ENCODE results near the gene CLDN5. TPM values are rescaled to one million over a fixed set of nuclear protein-coding genes. Genes with fewer than 3 reads are reported as not detected.
"Not testable (repeated sequence)": the region's sequence is repeated elsewhere in the genome, so short reads cannot be mapped to it uniquely, and the experiment has no call there.

CLDN5 gene
- total RNA-seq, 8 experiments from 2014 or later, result 0.11 to 3.4 (median 0.31) TPM; not detected in 1

DNA sequence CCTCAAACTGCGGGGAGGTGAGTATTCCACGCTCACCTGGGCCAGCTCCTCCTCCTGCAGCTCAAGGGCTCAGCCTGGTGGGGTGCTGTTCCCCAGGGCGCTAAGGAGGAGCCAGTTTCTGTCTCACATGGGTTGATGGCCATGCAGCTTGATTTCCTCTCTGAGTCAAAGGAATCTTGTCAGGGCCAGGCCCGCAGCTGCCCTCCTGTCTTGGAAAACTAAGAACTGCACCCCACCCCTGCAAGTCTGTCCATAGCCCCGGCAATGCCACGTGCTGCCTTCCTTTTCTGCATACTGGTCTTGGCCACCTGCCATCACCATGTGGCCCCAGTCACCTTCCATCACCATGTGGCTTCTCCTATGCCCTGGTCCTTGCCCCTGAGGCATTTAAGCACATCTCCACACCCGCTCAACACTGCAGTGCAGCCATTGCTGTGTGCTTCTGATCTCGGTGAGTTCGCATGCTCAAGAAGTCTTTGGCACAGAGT, 35.2 kb upstream of the CLDN5 start:
- Histone ChIP-seq H3K27ac (no peak overlapping the region), H3K4me3 (no peak overlapping the region), H3K4me1 (replicated peaks in 1 of 2) (no peaks in the 10 kb centered on the region)
- WGBS, 10 experiments, result 48 to 94% (median 75%) methylated on average over 1 to 8 of the region's 9 CpGs; no CpG with 5 or more reads in 2 of the 10 experiments
- in situ Hi-C loops (cut with MboI; ENCODE audit: low pct_unique_long_range_greater_than_20kb in 2 of 9, low sequenced_read_pairs in 9 of 9, unreplicated experiment in 9 of 9), result no loop called here
- peak in 3 of 8 experiments; percentile 55 to 83 (median 70) for ATAC-seq (replicated peaks in 6 of 8)

- Histone ChIP-seq H3K4me3 (no peak overlapping the region), H3K4me1 (replicated peaks in 1 of 2) (no peaks in the 10 kb centered on the region), H3K27ac (no peak overlapping the region)
- WGBS, 10 experiments, result 55 to 100% (median 88%) methylated on average over 3 to 9 of the region's 10 CpGs; no CpG with 5 or more reads in 1 of the 10 experiments
- in situ Hi-C loops (cut with MboI; ENCODE audit: low pct_unique_long_range_greater_than_20kb in 2 of 9, low sequenced_read_pairs in 9 of 9, unreplicated experiment in 9 of 9), result no loop called here
- ATAC-seq (replicated peaks in 6 of 8), result no peak
Observed at GRCh38 chr22:19556963-19557545, 32.8 kb upstream of the CLDN5 start.

GRCh38 chr22:19555651-19556050, 31.4 kb upstream of the CLDN5 start:
- no peak overlapping the region for H3K4me3 ChIP-seq
- no peak for ATAC-seq (replicated peaks in 6 of 8)
- WGBS, 10 experiments, result 60 to 100% (median 80%) methylated on average over 1 of the region's 6 CpGs; no CpG with 5 or more reads in 6 of the 10 experiments
- H3K27ac ChIP-seq, result no peak overlapping the region
- in situ Hi-C loops (cut with MboI; ENCODE audit: low pct_unique_long_range_greater_than_20kb in 2 of 9, low sequenced_read_pairs in 9 of 9, unreplicated experiment in 9 of 9), result no loop called here
- H3K4me1 ChIP-seq (replicated peaks in 1 of 2), result no peaks in the 10 kb centered on the region

GRCh38 chr22:19554834-19555404, 30.7 kb upstream of the CLDN5 start:
- no peaks in the 10 kb centered on the region for H3K4me1 ChIP-seq (replicated peaks in 1 of 2)
- ATAC-seq (replicated peaks in 6 of 8), result peak in 4 of 8 experiments; percentile 32 to 93 (median 72)
- 18 to 100% (median 80%) methylated on average over 1 to 8 of the region's 12 CpGs; no CpG with 5 or more reads in 3 of the 10 experiments for WGBS, 10 experiments
- no peak overlapping the region for H3K27ac ChIP-seq
- in situ Hi-C loops (cut with MboI; ENCODE audit: low pct_unique_long_range_greater_than_20kb in 2 of 9, low sequenced_read_pairs in 9 of 9, unreplicated experiment in 9 of 9), result no loop called here
- no peak overlapping the region for H3K4me3 ChIP-seq

- Histone ChIP-seq H3K27ac (no peak overlapping the region), H3K4me1 (replicated peaks in 1 of 2) (no peaks in the 10 kb centered on the region), H3K4me3 (no peak overlapping the region)
- no peak for ATAC-seq (replicated peaks in 6 of 8)
- 50 to 100% (median 89%) methylated on average over 1 of the region's 2 CpGs; no CpG with 5 or more reads in 1 of the 10 experiments for WGBS, 10 experiments
- in situ Hi-C loops (cut with MboI; ENCODE audit: low pct_unique_long_range_greater_than_20kb in 2 of 9, low sequenced_read_pairs in 9 of 9, unreplicated experiment in 9 of 9), result no loop called here
Observed at GRCh38 chr22:19553201-19553600, 29.0 kb upstream of the CLDN5 start.

DNA sequence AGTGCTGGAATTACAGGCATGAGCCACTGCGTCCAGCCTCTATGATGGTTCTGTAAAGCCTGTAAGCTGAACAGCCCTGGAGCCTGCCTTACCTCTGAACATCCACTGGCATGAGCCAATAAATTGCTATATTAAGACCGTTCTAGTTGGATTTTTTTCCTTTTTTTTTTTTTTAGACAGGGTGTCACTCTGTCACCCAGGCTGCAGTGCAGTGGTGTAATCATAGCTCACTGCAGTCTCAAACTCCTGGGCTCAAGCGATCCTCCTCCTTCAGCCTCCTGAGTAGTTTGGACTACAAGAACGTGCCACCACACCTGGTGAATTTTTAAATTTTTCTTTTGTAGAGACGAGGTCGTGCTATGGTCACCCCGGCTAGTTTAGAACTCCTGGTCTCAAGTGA, 26.2 kb upstream of the CLDN5 start:
- in situ Hi-C loops (cut with MboI; ENCODE audit: low pct_unique_long_range_greater_than_20kb in 2 of 9, low sequenced_read_pairs in 9 of 9, unreplicated experiment in 9 of 9), result no loop called here
- Histone ChIP-seq H3K27ac (no peak overlapping the region), H3K4me1 (replicated peaks in 1 of 2) (no peaks in the 10 kb centered on the region), H3K4me3 (no peak overlapping the region)
- no peak for ATAC-seq (replicated peaks in 6 of 8)
- WGBS, 10 experiments, result 39 to 90% (median 74%) methylated on average over 2 to 6 of the region's 7 CpGs; no CpG with 5 or more reads in 2 of the 10 experiments

DNA sequence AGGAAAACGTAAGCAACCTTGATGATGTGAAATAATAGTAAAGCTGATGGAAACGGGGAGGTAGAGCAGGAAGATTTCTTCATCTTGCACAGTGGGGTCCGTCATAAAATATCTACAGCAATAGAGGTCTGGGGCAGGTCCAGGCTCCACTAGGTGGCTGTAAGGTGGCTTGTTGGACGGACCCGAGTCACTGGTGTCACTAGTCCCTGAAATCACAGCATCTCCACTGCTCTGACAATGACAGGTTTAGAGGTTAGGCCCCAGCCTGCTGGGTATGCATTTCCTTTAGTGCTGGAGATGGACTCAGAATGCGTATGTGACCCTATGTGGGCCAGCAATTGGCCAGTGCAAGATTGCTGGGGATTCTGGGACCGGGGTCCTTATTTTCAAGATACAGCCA, 25.2 kb upstream of the CLDN5 start:
- in situ Hi-C loops (cut with MboI; ENCODE audit: low pct_unique_long_range_greater_than_20kb in 2 of 9, low sequenced_read_pairs in 9 of 9, unreplicated experiment in 9 of 9), result no loop called here
- H3K4me1 ChIP-seq (replicated peaks in 1 of 2), result no peaks in the 10 kb centered on the region

DNA sequence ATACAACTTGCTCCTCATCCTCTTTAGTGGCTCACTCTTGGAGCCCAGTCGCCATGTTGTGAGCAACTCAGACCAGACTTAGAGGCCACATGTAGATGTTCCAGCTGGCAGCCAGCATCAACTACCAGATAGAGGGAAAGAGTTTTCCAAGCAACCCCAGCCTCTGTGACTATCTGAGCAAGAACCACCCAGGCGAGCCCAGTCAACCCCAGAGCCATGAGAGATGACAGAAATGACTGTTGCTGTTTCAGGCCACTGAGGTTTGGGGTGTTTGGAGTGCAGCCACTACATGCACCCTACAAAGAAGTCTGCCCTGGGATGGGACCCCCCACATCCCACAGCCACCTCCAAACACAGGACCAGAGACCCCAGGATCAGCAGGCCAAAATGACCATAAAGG, 24.8 kb upstream of the CLDN5 start:
- no peak for ATAC-seq (replicated peaks in 6 of 8)
- no peaks in the 10 kb centered on the region for H3K4me1 ChIP-seq (replicated peaks in 1 of 2)
- in situ Hi-C loops (cut with MboI; ENCODE audit: low pct_unique_long_range_greater_than_20kb in 2 of 9, low sequenced_read_pairs in 9 of 9, unreplicated experiment in 9 of 9), result no loop called here
- no peak overlapping the region for H3K27ac ChIP-seq
- H3K4me3 ChIP-seq, result no peak overlapping the region
- 0 to 80% (median 56%) methylated on average over 1 to 2 of the region's 2 CpGs; no CpG with 5 or more reads in 3 of the 10 experiments for WGBS, 10 experiments

More for the DNA sequence above, 25.2 kb upstream of the CLDN5 start:
- 0 to 80% (median 53%) methylated on average over 1 to 7 of the region's 7 CpGs; no CpG with 5 or more reads in 1 of the 10 experiments for WGBS, 10 experiments
- Histone ChIP-seq H3K4me3 (no peak overlapping the region), H3K27ac (no peak overlapping the region)
- ATAC-seq (replicated peaks in 6 of 8), result no peak

DNA sequence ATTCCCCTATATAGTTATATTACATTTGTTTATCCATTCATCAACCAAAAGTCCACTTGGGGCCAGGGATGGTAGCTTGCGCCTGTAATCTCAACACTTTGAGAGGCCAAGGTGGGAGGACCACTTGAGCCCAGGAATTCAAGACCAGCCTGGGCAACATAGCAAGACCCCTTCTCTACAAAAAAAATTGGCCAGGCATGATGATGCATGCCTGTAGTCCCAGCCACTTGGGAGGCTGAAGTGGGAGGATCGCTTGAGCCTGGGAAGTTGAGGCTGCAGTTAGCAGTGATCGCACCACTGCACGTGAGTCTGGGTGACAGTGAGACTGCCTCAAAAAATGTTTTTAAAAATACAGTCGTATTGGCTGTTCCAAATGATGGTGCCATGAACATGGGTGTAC, 24.2 kb upstream of the CLDN5 start:
- H3K27ac ChIP-seq; H3K4me3 ChIP-seq; H3K4me1 ChIP-seq (replicated peaks in 1 of 2); ATAC-seq (replicated peaks in 6 of 8); in situ Hi-C loops (cut with MboI; ENCODE audit: low pct_unique_long_range_greater_than_20kb in 2 of 9, low sequenced_read_pairs in 9 of 9, unreplicated experiment in 9 of 9): not testable (repeated sequence)
- WGBS, 10 experiments, result 63 to 100% (median 91%) methylated on average over 1 to 5 of the region's 5 CpGs; no CpG with 5 or more reads in 2 of the 10 experiments

DNA sequence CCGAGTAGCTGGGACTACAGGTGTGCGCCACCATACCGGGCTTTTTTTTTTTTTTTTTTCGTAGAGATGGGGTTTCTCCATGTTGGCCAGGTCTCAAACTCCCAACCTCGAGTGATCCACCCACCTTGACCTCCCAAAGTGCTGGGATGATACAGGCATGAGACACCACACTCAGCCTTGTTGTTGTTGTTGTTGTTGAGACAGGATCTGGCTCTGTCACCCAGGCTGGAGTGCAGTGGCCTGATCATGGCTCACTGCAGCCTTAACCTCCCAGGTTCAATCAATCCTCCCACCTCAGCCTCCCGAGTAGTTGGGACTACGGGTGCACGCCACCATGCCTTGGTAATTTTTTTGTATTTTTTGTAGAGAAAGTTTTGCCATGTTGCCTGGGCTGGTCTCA, 23.4 kb upstream of the CLDN5 start:
- in situ Hi-C loops (cut with MboI; ENCODE audit: low pct_unique_long_range_greater_than_20kb in 2 of 9, low sequenced_read_pairs in 9 of 9, unreplicated experiment in 9 of 9), result no loop called here
- 40 to 100% (median 79%) methylated on average over 1 to 5 of the region's 8 CpGs; no CpG with 5 or more reads in 4 of the 10 experiments for WGBS, 10 experiments

DNA sequence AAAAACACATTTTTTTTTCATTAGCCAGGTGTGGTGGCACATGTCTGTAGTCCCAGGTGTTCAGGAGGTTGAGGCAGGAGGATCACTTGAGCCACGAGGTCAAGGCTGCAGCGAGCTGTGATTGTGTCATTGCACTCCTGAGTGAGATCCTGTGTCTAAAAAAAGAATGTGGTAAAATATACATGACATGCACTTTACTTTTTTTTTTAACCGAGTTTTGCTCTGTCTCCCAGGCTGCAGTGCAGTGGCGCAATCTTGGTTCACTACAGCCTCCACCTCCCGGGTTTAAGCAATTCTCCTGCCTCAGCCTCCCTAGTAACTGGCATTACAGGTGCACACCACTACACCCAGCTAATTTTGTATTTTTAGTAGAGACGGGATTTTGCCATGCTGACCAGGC, 22.5 kb upstream of the CLDN5 start:
- H3K27ac ChIP-seq, result no peak overlapping the region
- ATAC-seq (replicated peaks in 6 of 8), result no peak
- H3K4me3 ChIP-seq, result no peak overlapping the region
- H3K4me1 ChIP-seq (replicated peaks in 1 of 2), result no peaks in the 10 kb centered on the region
- WGBS, 10 experiments, result 23 to 88% (median 80%) methylated on average over 1 to 6 of the region's 6 CpGs; no CpG with 5 or more reads in 3 of the 10 experiments
- in situ Hi-C loops (cut with MboI; ENCODE audit: low pct_unique_long_range_greater_than_20kb in 2 of 9, low sequenced_read_pairs in 9 of 9, unreplicated experiment in 9 of 9), result no loop called here

More for the DNA sequence above, 23.4 kb upstream of the CLDN5 start:
- Histone ChIP-seq H3K4me3 (no peak overlapping the region), H3K27ac (no peak overlapping the region), H3K4me1 (replicated peaks in 1 of 2) (no peaks in the 10 kb centered on the region)
- ATAC-seq (replicated peaks in 6 of 8), result no peak

GRCh38 chr22:19545935-19546207, 21.7 kb upstream of the CLDN5 start:
- no peak for ATAC-seq (replicated peaks in 6 of 8)
- in situ Hi-C loops (cut with MboI; ENCODE audit: low pct_unique_long_range_greater_than_20kb in 2 of 9, low sequenced_read_pairs in 9 of 9, unreplicated experiment in 9 of 9), result no loop called here
- WGBS, 10 experiments, result 0 to 92% (median 65%) methylated on average over 1 to 4 of the region's 5 CpGs; no CpG with 5 or more reads in 3 of the 10 experiments

GRCh38 chr22:19543970-19544708, 19.9 kb upstream of the CLDN5 start:
- in situ Hi-C loops (cut with MboI; ENCODE audit: low pct_unique_long_range_greater_than_20kb in 2 of 9, low sequenced_read_pairs in 9 of 9, unreplicated experiment in 9 of 9), result no loop called here
- ATAC-seq (replicated peaks in 6 of 8), result no peak
- Histone ChIP-seq H3K27ac (no peak overlapping the region), H3K4me1 (replicated peaks in 1 of 2) (no peaks in the 10 kb centered on the region), H3K4me3 (no peak overlapping the region)
- WGBS, 10 experiments, result 42 to 100% (median 85%) methylated on average over 1 to 5 of the region's 16 CpGs; no CpG with 5 or more reads in 4 of the 10 experiments

More at GRCh38 chr22:19545935-19546207, 21.7 kb upstream of the CLDN5 start:
- no peaks in the 10 kb centered on the region for H3K4me1 ChIP-seq (replicated peaks in 1 of 2)
- H3K27ac ChIP-seq, result peak overlapping the region in 1 of 2 donors; percentile 19
- H3K4me3 ChIP-seq, result no peak overlapping the region
